ENCODE measurements around the gene DDHD1.

Gene DDHD1

GRCh38 chr14:52987042-52987441 is 166.1 kb downstream of the DDHD1 start:
- DNase-seq: peak in 1 of 3 experiments; percentile 70

Measured in NCI-H1417 (cell line).